SK-N-SH (cell line): ENCODE results near the gene TTC28. TPM values are rescaled to one million over a fixed set of nuclear protein-coding genes. Genes with fewer than 3 reads are reported as not detected.
A peak's percentile ranks its signal among the peaks of the same experiment; 100 is the strongest.

Source experiments
- CTCF ChIA-PET: fragments of 300-600, 350-600 bp; formaldehyde crosslinking; extraction: SDS; loops from one replicate; lab custom pipeline; 2021; lab: Yijun Ruan, JAX
- POLR2A ChIA-PET: fragments of 350-600 bp; sonication (Branson Sonifier 250); formaldehyde crosslinking; extraction: SDS; loops from one replicate; lab custom pipeline; 2020; ENCODE audit warnings: antibody characterized with exemption, inconsistent platforms; lab: Yijun Ruan, JAX
- DNase-seq: peaks from one replicate; pipeline ENCODE4 v3.0.0; 2012
- H2AFZ ChIP-seq: fragments of 200-600 bp; sonication (generic); 2 replicates; pipeline ENCODE4 v1.8.1; 2016; ENCODE audit warnings: antibody characterized with exemption, mild to moderate bottlenecking, low read depth
- H3F3A ChIP-seq: fragments of 200-600 bp; sonication (generic); replicated peaks from 2 replicates; pipeline ENCODE3; 2016; ENCODE audit warnings: antibody characterized with exemption, mild to moderate bottlenecking; ENCODE audit not compliant: insufficient read depth
- H3K27ac ChIP-seq, 2 experiments: fragments of 200-500 bp in 1 of 2; fragments of 200-600 bp in 1 of 2; sonication (Bioruptor generic) in 1 of 2; sonication (generic), shearing (Covaris generic) in 1 of 2; 2 replicates each; pipeline versions ENCODE4 v1.5.1 to v1.6.1; 2014 to 2016; ENCODE audit warnings: low read depth in 2 of 2, inconsistent platforms in 1 of 2, low read length in 1 of 2, mild to moderate bottlenecking in 1 of 2, mixed read lengths in 1 of 2
- H3K27me3 ChIP-seq: fragments of 200-600 bp; sonication (generic), shearing (Covaris generic); 2 replicates; pipeline ENCODE4 v1.6.1; 2016; ENCODE audit warnings: mixed run types; ENCODE audit not compliant: insufficient read depth
- H3K36me3 ChIP-seq, 2 experiments: fragments of 200-500 bp in 1 of 2; fragments of 200-600 bp in 1 of 2; sonication (Bioruptor generic) in 1 of 2; sonication (generic) in 1 of 2; replicated peaks in 1 of 2; 2 replicates each; pipeline versions ENCODE3 to v1.5.1; 2014 to 2016; ENCODE audit warnings: low read length in 1 of 2, mild to moderate bottlenecking in 1 of 2; ENCODE audit not compliant: insufficient read depth in 2 of 2, control insufficient read depth in 1 of 2
- H3K4me1 ChIP-seq, 2 experiments: fragments of 200-500 bp in 1 of 2; fragments of 200-600 bp in 1 of 2; sonication (Bioruptor generic) in 1 of 2; sonication (generic), shearing (Covaris generic) in 1 of 2; 2 replicates each; pipeline versions ENCODE4 v1.5.1 to v1.6.1; 2014 to 2016; ENCODE audit warnings: low read depth in 1 of 2, low read length in 1 of 2, mixed run types in 1 of 2; ENCODE audit not compliant: insufficient read depth in 2 of 2, control insufficient read depth in 1 of 2
- H3K4me2 ChIP-seq: fragments of 200-600 bp; sonication (generic), shearing (Covaris generic); 2 replicates; pipeline ENCODE4 v1.6.1; 2017; ENCODE audit warnings: mixed run types
- H3K4me3 ChIP-seq, 2 experiments: fragments of 200-500 bp in 1 of 2; fragments of 200-600 bp in 1 of 2; sonication (Bioruptor generic) in 1 of 2; sonication (generic), shearing (Covaris generic) in 1 of 2; 2 replicates each; pipeline versions ENCODE4 v1.5.1 to v1.8.1; 2014 to 2016; ENCODE audit warnings: low read depth in 2 of 2, inconsistent platforms in 1 of 2, low read length in 1 of 2, mild to moderate bottlenecking in 1 of 2, mixed read lengths in 1 of 2, moderate library complexity in 1 of 2
- H3K79me2 ChIP-seq: fragments of 200-600 bp; sonication (generic); 2 replicates; pipeline ENCODE4 v1.8.1; 2017; ENCODE audit warnings: mild to moderate bottlenecking; ENCODE audit not compliant: insufficient read depth
- H3K9ac ChIP-seq: fragments of 200-600 bp; sonication (generic); 2 replicates; pipeline ENCODE4 v1.6.1; 2017; ENCODE audit warnings: mixed run types
- H3K9me2 ChIP-seq: fragments of 200-600 bp; sonication (generic); 2 replicates; pipeline ENCODE4 v1.6.1; 2017; ENCODE audit warnings: mixed run types
- H3K9me3 ChIP-seq: fragments of 200-600 bp; sonication (generic); 2 replicates; pipeline ENCODE4 v1.6.1; 2017; ENCODE audit warnings: mixed run types, mild to moderate bottlenecking, moderate library complexity
- H4K20me1 ChIP-seq: fragments of 200-600 bp; sonication (generic); 2 replicates; pipeline ENCODE4 v1.6.1; 2017; ENCODE audit warnings: mild to moderate bottlenecking, mixed run types; ENCODE audit not compliant: insufficient read depth
- CHD2 ChIP-seq: fragments of 150-350 bp; IDR thresholded peaks from 2 replicates; pipeline ENCODE4 v1.6.1; 2018; ENCODE audit warnings: low read length; ENCODE audit not compliant: partially characterized antibody
- ELF1 ChIP-seq: IDR thresholded peaks from 2 replicates; pipeline ENCODE4 v1.4.0; 2012
- EZH2phosphoT487 ChIP-seq: fragments of 200-600 bp; sonication (generic); IDR thresholded peaks from 2 replicates; pipeline ENCODE4 v1.6.1; 2017; ENCODE audit warnings: low read depth, mixed run types, mild to moderate bottlenecking, antibody characterized with exemption, moderate library complexity, borderline replicate concordance
- FOSL2 ChIP-seq: IDR thresholded peaks from 2 replicates; pipeline ENCODE4 v1.4.0; 2012; ENCODE audit warnings: low read depth, mild to moderate bottlenecking, moderate library complexity, borderline replicate concordance
- FOXM1 ChIP-seq: IDR thresholded peaks from 2 replicates; pipeline ENCODE4 v1.4.0; 2012; ENCODE audit warnings: low read depth, mild to moderate bottlenecking
- GATA2 ChIP-seq: sonication (generic); formaldehyde crosslinking; IDR thresholded peaks from 2 replicates; pipeline ENCODE4 v1.5.0; 2020; ENCODE audit warnings: mild to moderate bottlenecking, missing genetic modification reagents
- MEF2A ChIP-seq: IDR thresholded peaks from 2 replicates; pipeline ENCODE4 v1.4.0; 2012; ENCODE audit warnings: low read depth, borderline replicate concordance
- RAD21 ChIP-seq: IDR thresholded peaks from 2 replicates; pipeline ENCODE4 v1.6.1; 2012; ENCODE audit warnings: mild to moderate bottlenecking, low read length
- RCOR1 ChIP-seq: fragments of 150-350 bp; IDR thresholded peaks from 2 replicates; pipeline ENCODE4 v1.6.1; 2017; ENCODE audit warnings: antibody characterized with exemption, low read length
- RFX5 ChIP-seq: IDR thresholded peaks from 2 replicates; pipeline ENCODE4 v1.6.1; 2012; ENCODE audit warnings: mild to moderate bottlenecking, improper control_type of control experiment, low read length
- RXRA ChIP-seq: IDR thresholded peaks from 2 replicates; pipeline ENCODE4 v1.4.0; 2012; ENCODE audit warnings: low read depth, mild to moderate bottlenecking, borderline replicate concordance
- SIN3A ChIP-seq: IDR thresholded peaks from 2 replicates; pipeline ENCODE4 v1.6.1; 2012; ENCODE audit warnings: low read depth, mild to moderate bottlenecking, low read length, moderate library complexity, borderline replicate concordance
- SMC3 ChIP-seq: IDR thresholded peaks from 2 replicates; pipeline ENCODE4 v1.6.1; 2012; ENCODE audit warnings: low read depth, low read length, improper control_type of control experiment
- TEAD4 ChIP-seq: IDR thresholded peaks from 2 replicates; pipeline ENCODE4 v1.4.0; 2012; ENCODE audit warnings: mild to moderate bottlenecking, borderline replicate concordance; ENCODE audit not compliant: insufficient read depth
- WGBS: methylation state at CpG from one replicate; pipeline ENCODE4 v1.1.6; 2017; ENCODE audit warnings: low lambda C conversion rate; 5-methylcytosine and 5-hydroxymethylcytosine counted together
- polyA plus RNA-seq, 3 experiments: library from polyadenylated mRNA; depleted of rRNA; stranded (reverse); fragments of >200 nt; gene quantifications; 2 replicates each; pipeline ENCODE4 v1.2.3, GENCODE V29; 2012
- TF ChIP-seq, protein P1 (sequence below): fragments of 200-600 bp; sonication (generic); IDR thresholded peaks from 2 replicates; pipeline ENCODE4 v1.6.1; 2017; ENCODE audit warnings: antibody characterized with exemption, mild to moderate bottlenecking, moderate library complexity
- TF ChIP-seq, protein P2 (sequence below): fragments of 150-350 bp; IDR thresholded peaks from 2 replicates; pipeline ENCODE4 v1.6.1; 2017; ENCODE audit warnings: antibody characterized with exemption, low read length, low read depth, borderline replicate concordance
- TF ChIP-seq, protein P3 (sequence below): IDR thresholded peaks from 2 replicates; pipeline ENCODE4 v1.4.0; 2012; ENCODE audit warnings: low read depth, borderline replicate concordance
- TF ChIP-seq, protein P4 (sequence below): IDR thresholded peaks from 2 replicates; pipeline ENCODE4 v1.4.0; 2012; ENCODE audit warnings: low read depth, borderline replicate concordance
- TF ChIP-seq, protein P5 (sequence below): IDR thresholded peaks from 2 replicates; pipeline ENCODE4 v1.4.0; 2012; ENCODE audit warnings: low read depth
- TF ChIP-seq, protein P6 (sequence below): IDR thresholded peaks from 2 replicates; pipeline ENCODE4; 2012
- TF ChIP-seq, protein P7 (sequence below): IDR thresholded peaks from 2 replicates; pipeline ENCODE4 v1.6.1; 2012; ENCODE audit warnings: mild to moderate bottlenecking, low read depth, low read length, moderate library complexity

Gene TTC28
- polyA plus RNA-seq, 1 of the 3 experiments (the other 2 are of a cell fraction) = 5.9 TPM

DNA sequence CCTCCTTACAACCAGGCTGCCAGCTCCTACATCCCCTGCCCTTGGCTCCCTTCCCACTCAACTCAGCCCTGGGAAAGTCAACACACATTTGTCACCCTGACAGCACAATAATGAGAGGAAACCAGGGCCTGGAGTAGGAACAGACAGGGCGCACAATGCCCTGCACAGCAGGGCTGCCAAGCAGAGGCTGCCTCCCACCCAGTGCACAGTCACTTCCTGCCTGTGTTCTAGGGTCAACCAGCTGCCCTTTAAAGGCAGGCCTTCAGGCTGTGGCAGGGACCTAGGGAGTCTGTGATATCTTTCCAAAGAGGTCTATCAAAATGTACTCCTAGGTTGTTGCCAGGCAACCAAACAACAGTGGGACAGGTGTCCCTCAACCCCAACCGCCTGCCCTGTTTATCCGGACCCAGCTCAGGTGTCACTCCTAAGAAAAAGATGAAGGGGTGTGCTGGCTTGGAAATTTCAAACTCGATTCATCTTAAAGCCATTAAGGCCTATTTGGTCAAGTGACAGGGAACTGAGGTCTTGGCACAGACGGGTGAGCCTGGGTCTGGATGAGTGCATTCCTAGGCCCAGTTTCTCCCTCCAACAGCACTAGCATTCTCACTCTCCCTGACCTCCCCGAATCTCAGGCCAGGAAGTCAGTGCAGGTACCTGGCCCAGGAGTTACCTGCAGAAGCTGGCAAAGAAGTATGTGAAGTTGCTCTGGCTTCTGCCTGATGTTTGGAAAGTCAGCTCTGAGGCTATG is 650.3 kb downstream of the TTC28 start:
- peak; percentile 59 for DNase-seq
- no peaks in the 10 kb centered on the region for H3K9me3 ChIP-seq
- CTCF ChIA-PET = interaction anchor here (1.3 to 4.4 kb wide), 4 partner anchors 11 to 801 kb away, joined by 3 to 39 read pairs (median 18); no protein-coding TSS in a partner anchor
- TF ChIP-seq TEAD4 (no peak), RXRA (no peak; the same call in 1 of the 2 replicates), RAD21 (no peak), GATA2 (CRISPR knock-in tag) (no peak), ELF1 (no peak), SMC3 (no peak), RFX5 (no peak), CHD2 (no peak), MEF2A (no peak), FOXM1 (no peak), RCOR1 (0 out of 2 replicates have a peak, but pooled peaks have one; percentile 41), SIN3A (no peak), FOSL2 (no peak; the same call in 1 of the 2 replicates), EZH2phosphoT487 (no peak)
- TF ChIP-seq, protein P1, sequence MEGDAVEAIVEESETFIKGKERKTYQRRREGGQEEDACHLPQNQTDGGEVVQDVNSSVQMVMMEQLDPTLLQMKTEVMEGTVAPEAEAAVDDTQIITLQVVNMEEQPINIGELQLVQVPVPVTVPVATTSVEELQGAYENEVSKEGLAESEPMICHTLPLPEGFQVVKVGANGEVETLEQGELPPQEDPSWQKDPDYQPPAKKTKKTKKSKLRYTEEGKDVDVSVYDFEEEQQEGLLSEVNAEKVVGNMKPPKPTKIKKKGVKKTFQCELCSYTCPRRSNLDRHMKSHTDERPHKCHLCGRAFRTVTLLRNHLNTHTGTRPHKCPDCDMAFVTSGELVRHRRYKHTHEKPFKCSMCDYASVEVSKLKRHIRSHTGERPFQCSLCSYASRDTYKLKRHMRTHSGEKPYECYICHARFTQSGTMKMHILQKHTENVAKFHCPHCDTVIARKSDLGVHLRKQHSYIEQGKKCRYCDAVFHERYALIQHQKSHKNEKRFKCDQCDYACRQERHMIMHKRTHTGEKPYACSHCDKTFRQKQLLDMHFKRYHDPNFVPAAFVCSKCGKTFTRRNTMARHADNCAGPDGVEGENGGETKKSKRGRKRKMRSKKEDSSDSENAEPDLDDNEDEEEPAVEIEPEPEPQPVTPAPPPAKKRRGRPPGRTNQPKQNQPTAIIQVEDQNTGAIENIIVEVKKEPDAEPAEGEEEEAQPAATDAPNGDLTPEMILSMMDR = no peak
- TF ChIP-seq, protein P2, sequence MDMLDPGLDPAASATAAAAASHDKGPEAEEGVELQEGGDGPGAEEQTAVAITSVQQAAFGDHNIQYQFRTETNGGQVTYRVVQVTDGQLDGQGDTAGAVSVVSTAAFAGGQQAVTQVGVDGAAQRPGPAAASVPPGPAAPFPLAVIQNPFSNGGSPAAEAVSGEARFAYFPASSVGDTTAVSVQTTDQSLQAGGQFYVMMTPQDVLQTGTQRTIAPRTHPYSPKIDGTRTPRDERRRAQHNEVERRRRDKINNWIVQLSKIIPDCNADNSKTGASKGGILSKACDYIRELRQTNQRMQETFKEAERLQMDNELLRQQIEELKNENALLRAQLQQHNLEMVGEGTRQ = no peak
- TF ChIP-seq, protein P3, sequence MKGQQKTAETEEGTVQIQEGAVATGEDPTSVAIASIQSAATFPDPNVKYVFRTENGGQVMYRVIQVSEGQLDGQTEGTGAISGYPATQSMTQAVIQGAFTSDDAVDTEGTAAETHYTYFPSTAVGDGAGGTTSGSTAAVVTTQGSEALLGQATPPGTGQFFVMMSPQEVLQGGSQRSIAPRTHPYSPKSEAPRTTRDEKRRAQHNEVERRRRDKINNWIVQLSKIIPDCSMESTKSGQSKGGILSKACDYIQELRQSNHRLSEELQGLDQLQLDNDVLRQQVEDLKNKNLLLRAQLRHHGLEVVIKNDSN = no peak
- TF ChIP-seq, protein P4, sequence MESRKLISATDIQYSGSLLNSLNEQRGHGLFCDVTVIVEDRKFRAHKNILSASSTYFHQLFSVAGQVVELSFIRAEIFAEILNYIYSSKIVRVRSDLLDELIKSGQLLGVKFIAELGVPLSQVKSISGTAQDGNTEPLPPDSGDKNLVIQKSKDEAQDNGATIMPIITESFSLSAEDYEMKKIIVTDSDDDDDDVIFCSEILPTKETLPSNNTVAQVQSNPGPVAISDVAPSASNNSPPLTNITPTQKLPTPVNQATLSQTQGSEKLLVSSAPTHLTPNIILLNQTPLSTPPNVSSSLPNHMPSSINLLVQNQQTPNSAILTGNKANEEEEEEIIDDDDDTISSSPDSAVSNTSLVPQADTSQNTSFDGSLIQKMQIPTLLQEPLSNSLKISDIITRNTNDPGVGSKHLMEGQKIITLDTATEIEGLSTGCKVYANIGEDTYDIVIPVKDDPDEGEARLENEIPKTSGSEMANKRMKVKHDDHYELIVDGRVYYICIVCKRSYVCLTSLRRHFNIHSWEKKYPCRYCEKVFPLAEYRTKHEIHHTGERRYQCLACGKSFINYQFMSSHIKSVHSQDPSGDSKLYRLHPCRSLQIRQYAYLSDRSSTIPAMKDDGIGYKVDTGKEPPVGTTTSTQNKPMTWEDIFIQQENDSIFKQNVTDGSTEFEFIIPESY = no peak
- TF ChIP-seq, protein P5, sequence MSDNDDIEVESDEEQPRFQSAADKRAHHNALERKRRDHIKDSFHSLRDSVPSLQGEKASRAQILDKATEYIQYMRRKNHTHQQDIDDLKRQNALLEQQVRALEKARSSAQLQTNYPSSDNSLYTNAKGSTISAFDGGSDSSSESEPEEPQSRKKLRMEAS = no peak
- TF ChIP-seq, protein P6, sequence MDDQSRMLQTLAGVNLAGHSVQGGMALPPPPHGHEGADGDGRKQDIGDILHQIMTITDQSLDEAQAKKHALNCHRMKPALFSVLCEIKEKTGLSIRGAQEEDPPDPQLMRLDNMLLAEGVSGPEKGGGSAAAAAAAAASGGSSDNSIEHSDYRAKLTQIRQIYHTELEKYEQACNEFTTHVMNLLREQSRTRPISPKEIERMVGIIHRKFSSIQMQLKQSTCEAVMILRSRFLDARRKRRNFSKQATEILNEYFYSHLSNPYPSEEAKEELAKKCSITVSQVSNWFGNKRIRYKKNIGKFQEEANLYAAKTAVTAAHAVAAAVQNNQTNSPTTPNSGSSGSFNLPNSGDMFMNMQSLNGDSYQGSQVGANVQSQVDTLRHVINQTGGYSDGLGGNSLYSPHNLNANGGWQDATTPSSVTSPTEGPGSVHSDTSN = peak; percentile 89
- TF ChIP-seq, protein P7, sequence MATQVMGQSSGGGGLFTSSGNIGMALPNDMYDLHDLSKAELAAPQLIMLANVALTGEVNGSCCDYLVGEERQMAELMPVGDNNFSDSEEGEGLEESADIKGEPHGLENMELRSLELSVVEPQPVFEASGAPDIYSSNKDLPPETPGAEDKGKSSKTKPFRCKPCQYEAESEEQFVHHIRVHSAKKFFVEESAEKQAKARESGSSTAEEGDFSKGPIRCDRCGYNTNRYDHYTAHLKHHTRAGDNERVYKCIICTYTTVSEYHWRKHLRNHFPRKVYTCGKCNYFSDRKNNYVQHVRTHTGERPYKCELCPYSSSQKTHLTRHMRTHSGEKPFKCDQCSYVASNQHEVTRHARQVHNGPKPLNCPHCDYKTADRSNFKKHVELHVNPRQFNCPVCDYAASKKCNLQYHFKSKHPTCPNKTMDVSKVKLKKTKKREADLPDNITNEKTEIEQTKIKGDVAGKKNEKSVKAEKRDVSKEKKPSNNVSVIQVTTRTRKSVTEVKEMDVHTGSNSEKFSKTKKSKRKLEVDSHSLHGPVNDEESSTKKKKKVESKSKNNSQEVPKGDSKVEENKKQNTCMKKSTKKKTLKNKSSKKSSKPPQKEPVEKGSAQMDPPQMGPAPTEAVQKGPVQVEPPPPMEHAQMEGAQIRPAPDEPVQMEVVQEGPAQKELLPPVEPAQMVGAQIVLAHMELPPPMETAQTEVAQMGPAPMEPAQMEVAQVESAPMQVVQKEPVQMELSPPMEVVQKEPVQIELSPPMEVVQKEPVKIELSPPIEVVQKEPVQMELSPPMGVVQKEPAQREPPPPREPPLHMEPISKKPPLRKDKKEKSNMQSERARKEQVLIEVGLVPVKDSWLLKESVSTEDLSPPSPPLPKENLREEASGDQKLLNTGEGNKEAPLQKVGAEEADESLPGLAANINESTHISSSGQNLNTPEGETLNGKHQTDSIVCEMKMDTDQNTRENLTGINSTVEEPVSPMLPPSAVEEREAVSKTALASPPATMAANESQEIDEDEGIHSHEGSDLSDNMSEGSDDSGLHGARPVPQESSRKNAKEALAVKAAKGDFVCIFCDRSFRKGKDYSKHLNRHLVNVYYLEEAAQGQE = no peak

More for the DNA sequence above, 650.3 kb downstream of the TTC28 start:
- Histone ChIP-seq H2AFZ (no peak overlapping the region), H3K4me1 (peaks cover 19 to 94% of the 10 kb centered on the region in 2 experiments), H3F3A (no peaks in the 10 kb centered on the region), H3K36me3 (no peaks in the 10 kb centered on the region), H3K79me2 (no peaks in the 10 kb centered on the region), H3K9me2 (no peaks in the 10 kb centered on the region), H3K4me2 (peak overlapping the region; percentile 29; the same call in 1 of the 2 replicates), H3K27me3 (no peaks in the 10 kb centered on the region), H4K20me1 (no peaks in the 10 kb centered on the region), H3K4me3 (no peak overlapping the region), H3K9ac (no peak overlapping the region), H3K27ac (peak overlapping the region; percentile 40 to 79; a peak in 3 of 4 replicates)
- WGBS = 60% methylated on average over 4 of the region's 6 CpGs
- POLR2A ChIA-PET = interaction anchor here (1.0 kb wide), 1 partner anchor 9 kb away, joined by 3 read pairs; no protein-coding TSS in a partner anchor
